Endodermal cell (in vitro differentiated cells): ENCODE measurements around the gene LHFPL2. TPM values are rescaled to one million over a fixed set of nuclear protein-coding genes. Genes with fewer than 3 reads are reported as not detected.

Experiments used
- DNase-seq: peaks from one replicate; pipeline ENCODE4 v3.0.0-alpha.2; 2017
- H3K27ac ChIP-seq: 2 replicates; pipeline ENCODE4 v1.5.1; 2013; ENCODE audit warnings: mild to moderate bottlenecking, low read depth, low read length, moderate library complexity
- H3K27me3 ChIP-seq: 2 replicates; pipeline ENCODE4 v1.6.1; 2013; ENCODE audit warnings: mild to moderate bottlenecking, low read length, moderate library complexity; ENCODE audit not compliant: insufficient read depth, control insufficient read depth, poor library complexity, severe bottlenecking
- H3K36me3 ChIP-seq: 2 replicates; pipeline ENCODE4 v1.7.0; 2013; ENCODE audit warnings: mild to moderate bottlenecking, low read length, moderate library complexity; ENCODE audit not compliant: control insufficient read depth, insufficient read depth
- H3K4me1 ChIP-seq: one replicate; pipeline ENCODE4 v1.7.0; 2013; ENCODE audit warnings: low read length; ENCODE audit not compliant: control insufficient read depth, insufficient read depth
- H3K4me3 ChIP-seq: 2 replicates; pipeline ENCODE4 v1.5.1; 2013; ENCODE audit warnings: mild to moderate bottlenecking, low read length, moderate library complexity
- H3K9ac ChIP-seq: 2 replicates; pipeline ENCODE4 v1.6.1; 2013; ENCODE audit warnings: mild to moderate bottlenecking, low read length, moderate library complexity; ENCODE audit not compliant: poor library complexity, severe bottlenecking; ENCODE audit errors: extremely low read depth
- H3K9me3 ChIP-seq: 2 replicates; pipeline ENCODE4 v1.6.1; 2013; ENCODE audit warnings: mild to moderate bottlenecking, low read length, moderate library complexity; ENCODE audit not compliant: control insufficient read depth
- H3K27ac Mint-ChIP-seq: 2 replicates; pipeline ENCODE4 v1.8.0; 2020; ENCODE audit warnings: mixed read lengths
- H3K27me3 Mint-ChIP-seq: 2 replicates; pipeline ENCODE4 v1.8.0; 2021; ENCODE audit warnings: mild to moderate bottlenecking, mixed read lengths; ENCODE audit not compliant: insufficient read depth
- H3K36me3 Mint-ChIP-seq: 2 replicates; pipeline ENCODE4 v1.8.0; 2020; ENCODE audit warnings: low read depth, mixed read lengths
- H3K4me1 Mint-ChIP-seq: 2 replicates; pipeline ENCODE4 v1.8.0; 2020; ENCODE audit warnings: mixed read lengths
- H3K4me3 Mint-ChIP-seq: 2 replicates; pipeline ENCODE4 v1.8.0; 2020; ENCODE audit warnings: mild to moderate bottlenecking, moderate library complexity, mixed read lengths
- H3K9me3 Mint-ChIP-seq: 2 replicates; pipeline ENCODE4 v1.8.0; 2020; ENCODE audit warnings: mild to moderate bottlenecking, mixed read lengths
- WGBS, 2 experiments: methylation state at CpG; one replicate each; pipeline versions ENCODE4 v1.1.5 to v1.1.7; 2013; ENCODE audit warnings: missing lambda C conversion rate in 2 of 2, mixed read lengths in 1 of 2; ENCODE audit not compliant: insufficient coverage in 1 of 2, insufficient read length in 1 of 2; 5-methylcytosine and 5-hydroxymethylcytosine counted together
- total RNA-seq, 2 donors: library from RNA; stranded (reverse); fragmentation: NEBNext Ultra II Directional in 1 of 2; extraction: Animal tissue kit (Norgen Biotek cat#: 25700) in 1 of 2; gene quantifications; 2 replicates in 1 of 2; 3 replicates in 1 of 2; pipeline ENCODE4 v1.2.1, GENCODE V29; 2021
- TF ChIP-seq, protein P1 (sequence below): fragments of 200-600 bp; sonication (generic); conservative IDR thresholded peaks from 2 replicates; pipeline ENCODE4 v1.5.0; 2021; ENCODE audit warnings: antibody characterized with exemption, mild to moderate bottlenecking

Gene LHFPL2
- total RNA-seq, 2 donors from 2014 or later, result 136 to 238 TPM

DNA sequence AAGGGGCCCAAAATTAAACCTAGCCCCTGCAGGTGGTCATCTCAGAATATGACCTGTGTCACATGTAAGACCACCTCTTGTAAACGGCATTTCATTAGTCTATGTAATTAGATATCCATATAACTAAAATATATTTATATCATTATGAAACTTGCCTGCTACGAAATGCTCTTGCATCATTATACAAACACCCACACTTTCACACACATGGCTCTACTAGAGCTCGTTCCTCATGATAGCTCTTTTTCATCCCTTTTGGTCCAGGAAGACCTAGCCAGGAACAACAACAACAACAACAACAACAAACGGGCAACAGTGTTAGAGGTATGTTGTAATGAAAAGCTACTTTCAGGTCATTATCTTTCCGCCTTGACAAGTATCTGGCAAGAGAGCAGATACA, 58.6 kb downstream of the LHFPL2 start:
- Histone ChIP-seq H3K27ac (no peak overlapping the region), H3K4me3 (no peak overlapping the region), H3K4me1 (no peaks in the 10 kb centered on the region), H3K9me3 (peaks cover 39% of the 10 kb centered on the region), H3K36me3 (peaks cover 91% of the 10 kb centered on the region), H3K27me3 (no peaks in the 10 kb centered on the region), H3K9ac (no peak overlapping the region)
- Mint-ChIP-seq H3K27ac (no peak overlapping the region), H3K4me3 (no peak overlapping the region), H3K4me1 (peaks cover 19% of the 10 kb centered on the region), H3K27me3 (no peaks in the 10 kb centered on the region), H3K36me3 (peaks cover 81% of the 10 kb centered on the region), H3K9me3 (peaks cover 33% of the 10 kb centered on the region)
- TF ChIP-seq, protein P1, sequence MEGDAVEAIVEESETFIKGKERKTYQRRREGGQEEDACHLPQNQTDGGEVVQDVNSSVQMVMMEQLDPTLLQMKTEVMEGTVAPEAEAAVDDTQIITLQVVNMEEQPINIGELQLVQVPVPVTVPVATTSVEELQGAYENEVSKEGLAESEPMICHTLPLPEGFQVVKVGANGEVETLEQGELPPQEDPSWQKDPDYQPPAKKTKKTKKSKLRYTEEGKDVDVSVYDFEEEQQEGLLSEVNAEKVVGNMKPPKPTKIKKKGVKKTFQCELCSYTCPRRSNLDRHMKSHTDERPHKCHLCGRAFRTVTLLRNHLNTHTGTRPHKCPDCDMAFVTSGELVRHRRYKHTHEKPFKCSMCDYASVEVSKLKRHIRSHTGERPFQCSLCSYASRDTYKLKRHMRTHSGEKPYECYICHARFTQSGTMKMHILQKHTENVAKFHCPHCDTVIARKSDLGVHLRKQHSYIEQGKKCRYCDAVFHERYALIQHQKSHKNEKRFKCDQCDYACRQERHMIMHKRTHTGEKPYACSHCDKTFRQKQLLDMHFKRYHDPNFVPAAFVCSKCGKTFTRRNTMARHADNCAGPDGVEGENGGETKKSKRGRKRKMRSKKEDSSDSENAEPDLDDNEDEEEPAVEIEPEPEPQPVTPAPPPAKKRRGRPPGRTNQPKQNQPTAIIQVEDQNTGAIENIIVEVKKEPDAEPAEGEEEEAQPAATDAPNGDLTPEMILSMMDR, result no peak
- DNase-seq, result no peak
- 92 to 98% methylated on average over 2 to 4 of the region's 5 CpGs for WGBS, 2 experiments

DNA sequence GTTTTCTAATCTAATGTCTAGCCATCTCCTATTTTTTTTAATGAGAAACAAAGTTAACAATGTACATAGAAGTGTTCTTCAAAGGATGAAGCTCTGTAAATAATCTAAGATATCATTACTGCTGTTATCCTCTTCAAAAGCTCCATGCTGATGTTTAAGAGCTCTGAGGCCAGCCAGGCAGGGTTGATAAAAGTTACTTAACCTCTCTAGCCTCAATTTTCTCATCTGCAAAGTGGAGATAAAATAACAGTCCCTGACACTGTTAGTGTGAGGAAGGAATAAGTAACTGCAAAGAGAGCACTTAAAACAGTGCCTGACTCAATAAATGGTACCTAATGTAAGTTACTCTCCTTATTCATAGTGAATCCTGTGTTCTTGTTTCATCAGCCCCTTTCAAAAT, 60.1 kb downstream of the LHFPL2 start:
- peaks cover 14% of the 10 kb centered on the region for H3K4me1 Mint-ChIP-seq
- no peak overlapping the region for H3K27ac ChIP-seq

DNA sequence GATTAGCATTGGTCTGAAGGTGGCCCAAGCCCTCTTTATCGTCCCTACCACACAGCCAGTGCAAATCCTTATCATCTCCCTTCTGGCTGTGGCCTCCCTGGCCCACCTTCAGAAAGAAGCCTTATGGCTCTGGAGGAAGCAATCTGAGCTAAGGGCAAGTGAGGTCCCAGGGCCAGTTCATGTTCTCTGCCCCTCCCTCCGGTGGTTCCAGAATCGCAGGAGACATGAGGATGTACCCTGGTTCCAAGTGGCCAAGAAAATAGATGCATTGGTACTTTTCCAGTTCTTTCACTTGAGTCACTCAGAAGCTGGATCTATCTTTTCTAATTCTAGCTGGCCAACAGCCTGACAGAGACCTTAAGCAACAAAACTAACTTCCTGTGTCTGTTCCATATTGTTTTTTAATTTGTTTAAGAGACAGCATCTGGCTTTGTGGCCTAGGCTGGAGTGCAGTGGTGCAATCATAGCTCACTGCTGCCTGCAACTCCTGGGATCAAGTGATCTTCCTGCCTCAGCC, 60.7 kb downstream of the LHFPL2 start:
- Histone ChIP-seq H3K27me3 (no peaks in the 10 kb centered on the region), H3K36me3 (peaks cover 72% of the 10 kb centered on the region), H3K27ac (no peak overlapping the region), H3K9me3 (peaks cover 41% of the 10 kb centered on the region), H3K9ac (no peak overlapping the region), H3K4me3 (peak overlapping the region; percentile 20), H3K4me1 (no peaks in the 10 kb centered on the region)
- Mint-ChIP-seq H3K9me3 (peaks cover 44% of the 10 kb centered on the region), H3K36me3 (peaks cover 79% of the 10 kb centered on the region), H3K27me3 (no peaks in the 10 kb centered on the region), H3K4me1 (peaks cover 13% of the 10 kb centered on the region), H3K4me3 (no peak overlapping the region), H3K27ac (no peak overlapping the region)
- TF ChIP-seq, protein P1, result no peak
- 92 to 93% methylated on average over 2 to 3 of the region's 3 CpGs for WGBS, 2 experiments
- no peak for DNase-seq

More for the DNA sequence above, 60.1 kb downstream of the LHFPL2 start:
- H3K27me3 Mint-ChIP-seq, result no peaks in the 10 kb centered on the region
- TF ChIP-seq, protein P1, result no peak
- Histone ChIP-seq H3K4me1 (no peaks in the 10 kb centered on the region), H3K9ac (no peak overlapping the region), H3K27me3 (no peaks in the 10 kb centered on the region), H3K36me3 (peaks cover 79% of the 10 kb centered on the region), H3K4me3 (peak overlapping the region; percentile 20), H3K9me3 (peaks cover 39% of the 10 kb centered on the region)
- DNase-seq, result no peak
- no peak overlapping the region for H3K4me3 Mint-ChIP-seq
- H3K36me3 Mint-ChIP-seq, result peaks cover 85% of the 10 kb centered on the region
- peaks cover 40% of the 10 kb centered on the region for H3K9me3 Mint-ChIP-seq
- no peak overlapping the region for H3K27ac Mint-ChIP-seq
